Keratinocyte (primary cell): ENCODE results near the gene FANCI. TPM values are rescaled to one million over a fixed set of nuclear protein-coding genes. Genes with fewer than 3 reads are reported as not detected.
A peak's percentile ranks its signal among the peaks of the same experiment; 100 is the strongest.

Source experiments
- DNase-seq: peaks from one replicate; pipeline ENCODE4 v3.0.0-alpha.2; 2011; ENCODE audit warnings: low read depth, missing footprints, low spot score
- FAIRE-seq: peaks from 2 replicates; lab custom pipeline; 2011; peaks lifted over from hg19 to GRCh38; lab: Jason Lieb, UNC
- H2AFZ ChIP-seq: 2 replicates; pipeline ENCODE4 v1.6.0; 2012; ENCODE audit warnings: low read length, control low read depth, inconsistent platforms; ENCODE audit not compliant: control insufficient read depth
- H3K27ac ChIP-seq: 2 replicates; pipeline ENCODE4 v1.5.1; 2011; ENCODE audit warnings: low read length; ENCODE audit not compliant: control insufficient read depth, insufficient read depth
- H3K27me3 ChIP-seq: 3 replicates; pipeline ENCODE4 v1.6.0; 2011; ENCODE audit warnings: low read length; ENCODE audit not compliant: control insufficient read depth, insufficient read depth; ENCODE audit errors: extremely low read depth
- H3K36me3 ChIP-seq, 2 experiments: 2 replicates in 1 of 2; 3 replicates in 1 of 2; pipeline ENCODE4 v1.5.1; 2011; ENCODE audit warnings: low read length in 2 of 2, mild to moderate bottlenecking in 1 of 2; ENCODE audit not compliant: control insufficient read depth in 2 of 2, insufficient read depth in 2 of 2; ENCODE audit errors: extremely low read depth in 1 of 2
- H3K4me1 ChIP-seq: 3 replicates; pipeline ENCODE4 v1.5.1; 2011; ENCODE audit warnings: low read length; ENCODE audit not compliant: control insufficient read depth, insufficient read depth; ENCODE audit errors: extremely low read depth
- H3K4me2 ChIP-seq: 3 replicates; pipeline ENCODE4 v1.6.0; 2011; ENCODE audit warnings: low read depth, low read length; ENCODE audit not compliant: control insufficient read depth, insufficient read depth; ENCODE audit errors: extremely low read depth
- H3K4me3 ChIP-seq, 3 experiments: fragments of 200-600 bp in 1 of 3; sonication (generic) in 1 of 3; 2 replicates in 2 of 3; 3 replicates in 1 of 3; pipeline ENCODE4 v1.5.1; 2011 to 2016; ENCODE audit warnings: low read length in 3 of 3, mild to moderate bottlenecking in 3 of 3, control low read depth in 2 of 3, inconsistent platforms in 1 of 3, low read depth in 1 of 3, mixed read lengths in 1 of 3, mixed run types in 1 of 3, moderate library complexity in 1 of 3; ENCODE audit not compliant: control insufficient read depth in 2 of 3, insufficient read depth in 2 of 3; ENCODE audit errors: extremely low read depth in 1 of 3
- H3K79me2 ChIP-seq: 2 replicates; pipeline ENCODE4 v1.6.0; 2012; ENCODE audit warnings: low read length; ENCODE audit not compliant: control insufficient read depth, insufficient read depth
- H3K9ac ChIP-seq: 3 replicates; pipeline ENCODE4 v1.6.0; 2011; ENCODE audit warnings: low read length; ENCODE audit not compliant: control insufficient read depth, insufficient read depth; ENCODE audit errors: extremely low read depth
- H3K9me1 ChIP-seq: 3 replicates; pipeline ENCODE4 v1.6.0; 2011; ENCODE audit warnings: low read length; ENCODE audit not compliant: control insufficient read depth, insufficient read depth; ENCODE audit errors: extremely low read depth
- H3K9me3 ChIP-seq: 2 replicates; pipeline ENCODE4 v1.5.1; 2012; ENCODE audit warnings: low read depth, low read length; ENCODE audit not compliant: control insufficient read depth
- H4K20me1 ChIP-seq: 3 replicates; pipeline ENCODE4 v1.6.0; 2011; ENCODE audit warnings: low read length; ENCODE audit not compliant: control insufficient read depth, insufficient read depth; ENCODE audit errors: extremely low read depth
- CTCF ChIP-seq, 3 experiments: IDR thresholded peaks in 1 of 3; conservative IDR thresholded peaks in 1 of 3; optimal IDR thresholded peaks in 1 of 3; 2 replicates in 2 of 3; 3 replicates in 1 of 3; pipeline versions ENCODE3 to v1.5.1; 2011; ENCODE audit warnings: low read length in 3 of 3, mild to moderate bottlenecking in 3 of 3, moderate library complexity in 2 of 3, control low read depth in 1 of 3, inconsistent platforms in 1 of 3; ENCODE audit not compliant: insufficient read depth in 2 of 3; ENCODE audit errors: extremely low read depth in 1 of 3
- EZH2 ChIP-seq: IDR thresholded peaks from one replicate; pipeline ENCODE4 v1.6.1; 2012; ENCODE audit warnings: inconsistent platforms, mild to moderate bottlenecking, low read length, moderate library complexity
- dilution Hi-C: fragments of 300-500 bp; cut with MboI; formaldehyde crosslinking; loops from one replicate; pipeline ENCODE4 v1.7.0; 2020; ENCODE audit warnings: low sequenced_read_pairs; ENCODE audit not compliant: extremely low pct_ligation_motif_present
- polyA plus RNA-seq, 5 experiments: library from polyadenylated mRNA; depleted of rRNA in 3 of 5; stranded (reverse) in 3 of 5; stranded (forward) in 1 of 5; unstranded in 1 of 5; fragments of >200 nt; gene quantifications; 1 replicate in 1 of 5; 2 replicates in 3 of 5; 3 replicates in 1 of 5; pipeline versions ENCODE4 v1.2.1 to v1.2.3, GENCODE V29; 2011 to 2012; ENCODE audit warnings: missing spikeins in 2 of 5, low read depth in 1 of 5, low replicate concordance in 1 of 5

The FANCI gene
- polyA plus RNA-seq, 1 donor (not counting 4 experiments of a cell fraction or from before 2014, with no cell fraction given), result 21.8 TPM

GRCh38 chr15:89335298-89336041, 91.7 kb downstream of the FANCI start:
- no peak for DNase-seq
- Histone ChIP-seq H4K20me1 (peaks cover 14% of the 10 kb centered on the region), H3K4me1 (peaks cover 26% of the 10 kb centered on the region), H2AFZ (peak overlapping the region; percentile 8), H3K27ac (no peak overlapping the region), H3K36me3 (peaks cover 18 to 22% of the 10 kb centered on the region in 2 experiments), H3K4me2 (peak overlapping the region; percentile 77), H3K79me2 (peaks cover 40% of the 10 kb centered on the region), H3K9me3 (no peaks in the 10 kb centered on the region), H3K4me3 (peak overlapping the region; percentile 4 to 48 (median 31)), H3K9ac (peak overlapping the region; percentile 20), H3K27me3 (no peaks in the 10 kb centered on the region), H3K9me1 (peaks cover under 1% of the 10 kb centered on the region)
- TF ChIP-seq CTCF (optimal IDR thresholded peaks at IDR 0.05 in 1 of 3, IDR thresholded peaks at IDR 0.05 in 1 of 3, conservative IDR thresholded peaks at IDR 0.05 in 1 of 3; ENCODE audit: extremely low read depth in 1 of 3, insufficient read depth in 2 of 3, low read length in 3 of 3) (no peak), EZH2 (no peak)
- dilution Hi-C loops, result no loop called here
- no peak for FAIRE-seq

GRCh38 chr15:89338036-89338435, 94.3 kb downstream of the FANCI start:
- Histone ChIP-seq H3K9ac (no peak overlapping the region), H3K9me1 (no peaks in the 10 kb centered on the region), H3K27me3 (peaks cover 9% of the 10 kb centered on the region), H3K4me2 (no peak overlapping the region), H3K4me3 (no peak overlapping the region), H3K4me1 (peaks cover 11% of the 10 kb centered on the region), H4K20me1 (no peaks in the 10 kb centered on the region), H3K36me3 (peaks cover 0 to 3% of the 10 kb centered on the region in 2 experiments), H3K9me3 (no peaks in the 10 kb centered on the region), H2AFZ (no peak overlapping the region), H3K27ac (no peak overlapping the region), H3K79me2 (peaks cover 15% of the 10 kb centered on the region)
- FAIRE-seq (no peak), DNase-seq (no peak)
- no peak for TF ChIP-seq CTCF (optimal IDR thresholded peaks at IDR 0.05 in 1 of 3, IDR thresholded peaks at IDR 0.05 in 1 of 3, conservative IDR thresholded peaks at IDR 0.05 in 1 of 3; ENCODE audit: extremely low read depth in 1 of 3, insufficient read depth in 2 of 3, low read length in 3 of 3)
- TF ChIP-seq EZH2, result no peak
- dilution Hi-C loops, result no loop called here
